Measurements from ENCODE around the gene MRPL40. TPM values are rescaled to one million over a fixed set of nuclear protein-coding genes. Genes with fewer than 3 reads are reported as not detected.
A peak's percentile ranks its signal among the peaks of the same experiment; 100 is the strongest.

MRPL40 gene
- polyA plus RNA-seq (2013), result 22.7 TPM

DNA sequence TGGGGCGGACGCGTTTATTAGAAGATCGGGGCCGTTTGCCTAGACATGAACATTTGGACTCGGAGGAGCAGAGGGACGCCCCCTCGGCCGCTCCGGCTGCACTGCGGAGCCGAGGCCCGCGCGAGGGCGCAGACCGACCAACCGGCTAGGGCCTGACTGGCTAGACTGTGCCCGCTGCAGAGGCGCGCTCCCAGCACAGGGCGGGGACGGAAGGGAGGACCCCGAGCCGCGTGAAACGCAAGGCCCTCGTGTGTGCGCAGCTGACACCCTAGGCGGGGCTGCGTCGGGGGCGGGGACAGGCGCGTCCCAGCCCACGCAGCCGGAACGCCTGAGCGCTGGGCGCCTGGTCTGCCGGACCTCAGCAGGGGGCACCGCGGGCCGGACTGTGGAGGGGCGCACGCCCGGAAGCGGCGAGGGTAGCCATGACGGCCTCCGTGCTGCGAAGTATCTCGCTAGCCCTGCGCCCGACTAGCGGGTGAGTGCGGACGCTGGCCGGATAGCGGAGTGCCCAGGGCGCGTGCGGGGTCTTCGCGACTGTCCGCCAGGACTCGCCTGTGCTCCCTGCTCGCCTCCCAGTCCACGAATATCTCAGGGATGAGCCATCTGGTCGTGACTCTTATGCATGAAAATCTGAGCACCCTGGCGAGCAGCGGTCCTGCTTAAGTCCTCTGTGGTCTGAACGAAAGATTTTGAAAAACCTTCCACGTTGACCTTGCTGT is at the start of gene MRPL40:
MRPL40 (plus strand) TSS at position 413 of the 719 bp plus-strand sequence; CDS start at position 423, 10 bp downstream.
- Histone ChIP-seq H3K4me3 (ENCODE audit: control insufficient read depth in 1 of 7, extremely low read depth in 1 of 7, insufficient read depth in 4 of 7, low read depth in 2 of 7, low read length in 6 of 7) (peak within 1 kb of the TSS; percentile 75 to 95 (median 88)), H3K4me1 (ENCODE audit: control extremely low read depth in 1 of 4, control insufficient read depth in 4 of 4, insufficient read depth in 4 of 4, low read length in 3 of 4) (peaks cover 19 to 36% (median 31%) of the 10 kb centered on the region in 4 experiments), H3K27me3 (replicated peaks in 2 of 5; ENCODE audit: control insufficient read depth in 4 of 5, insufficient read depth in 5 of 5, low read length in 4 of 5) (no peaks in the 10 kb centered on the region), H3K36me3 (ENCODE audit: control insufficient read depth in 4 of 4, insufficient read depth in 4 of 4, low read length in 3 of 4) (peaks cover 3 to 22% (median 19%) of the 10 kb centered on the region in 4 experiments), H3K27ac (ENCODE audit: insufficient read depth in 1 of 2, low read depth in 1 of 2, low read length in 2 of 2, poor library complexity in 1 of 2, severe bottlenecking in 2 of 2) (peak within 1 kb of the TSS; percentile 64 to 94), H3K9me3 (ENCODE audit: control extremely low read depth in 1 of 5, control insufficient read depth in 4 of 5, insufficient read depth in 2 of 5, low read depth in 1 of 5, low read length in 4 of 5) (no peaks in the 10 kb centered on the region)
- POLR2A ChIA-PET, result interaction anchor here (0.5 to 1.0 kb wide), 4 partner anchors 13 to 1806 kb away, joined by 3 to 5 read pairs (median 4); partner anchors contain the start of gene C22orf39
- WGBS (ENCODE audit: insufficient coverage), result under 1% methylated on average over 65 of the region's 74 CpGs
- DNase-seq, result peak; percentile 86 to 91 (median 87)
- CTCF ChIA-PET, result interaction anchor here (0.7 to 1.7 kb wide), 3 partner anchors 15 to 200 kb away, joined by 3 to 4 read pairs (median 3); partner anchors contain the start of gene C22orf39

DNA sequence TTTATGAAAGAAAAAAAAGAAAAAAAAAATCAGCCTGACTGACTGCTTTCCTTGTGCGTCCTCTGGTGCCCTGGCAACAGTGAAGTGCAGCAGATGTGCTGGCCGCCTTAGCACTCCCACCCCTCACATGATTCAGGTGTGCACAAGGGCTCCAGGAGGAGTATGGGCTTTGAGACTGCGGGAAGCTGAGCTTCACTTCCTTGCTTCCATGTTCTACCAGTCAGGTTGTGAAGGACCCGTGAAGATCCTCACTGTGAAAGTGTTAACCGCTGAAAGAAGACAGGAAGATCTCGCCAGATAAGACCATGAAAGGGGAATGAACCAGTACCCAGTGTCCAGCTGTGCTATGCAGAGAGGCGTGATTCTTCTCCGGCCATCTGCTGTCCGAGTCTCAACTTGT is 49.1 kb upstream of the MRPL40 start:
- 100% methylated on average over 9 of the region's 9 CpGs for WGBS (ENCODE audit: insufficient coverage)
- H3K36me3 ChIP-seq (ENCODE audit: control insufficient read depth in 4 of 4, insufficient read depth in 4 of 4, low read length in 3 of 4), result peaks cover 24 to 72% (median 50%) of the 10 kb centered on the region in 4 experiments
- POLR2A ChIA-PET, result no interaction called here
- no peak for DNase-seq
- H3K4me1 ChIP-seq (ENCODE audit: control extremely low read depth in 1 of 4, control insufficient read depth in 4 of 4, insufficient read depth in 4 of 4, low read length in 3 of 4), result no peaks in the 10 kb centered on the region
- H3K9me3 ChIP-seq (ENCODE audit: control extremely low read depth in 1 of 5, control insufficient read depth in 4 of 5, insufficient read depth in 2 of 5, low read depth in 1 of 5, low read length in 4 of 5), result no peaks in the 10 kb centered on the region
- H3K27me3 ChIP-seq (replicated peaks in 2 of 5; ENCODE audit: control insufficient read depth in 4 of 5, insufficient read depth in 5 of 5, low read length in 4 of 5), result no peaks in the 10 kb centered on the region
- CTCF ChIA-PET, result interaction anchor here (1.1 kb wide), 1 partner anchor 18 kb away, joined by 3 read pairs; no protein-coding TSS in a partner anchor
- H3K27ac ChIP-seq (ENCODE audit: insufficient read depth in 1 of 2, low read depth in 1 of 2, low read length in 2 of 2, poor library complexity in 1 of 2, severe bottlenecking in 2 of 2), result no peak overlapping the region
- H3K4me3 ChIP-seq (ENCODE audit: control insufficient read depth in 1 of 7, extremely low read depth in 1 of 7, insufficient read depth in 4 of 7, low read depth in 2 of 7, low read length in 6 of 7), result no peak overlapping the region

DNA sequence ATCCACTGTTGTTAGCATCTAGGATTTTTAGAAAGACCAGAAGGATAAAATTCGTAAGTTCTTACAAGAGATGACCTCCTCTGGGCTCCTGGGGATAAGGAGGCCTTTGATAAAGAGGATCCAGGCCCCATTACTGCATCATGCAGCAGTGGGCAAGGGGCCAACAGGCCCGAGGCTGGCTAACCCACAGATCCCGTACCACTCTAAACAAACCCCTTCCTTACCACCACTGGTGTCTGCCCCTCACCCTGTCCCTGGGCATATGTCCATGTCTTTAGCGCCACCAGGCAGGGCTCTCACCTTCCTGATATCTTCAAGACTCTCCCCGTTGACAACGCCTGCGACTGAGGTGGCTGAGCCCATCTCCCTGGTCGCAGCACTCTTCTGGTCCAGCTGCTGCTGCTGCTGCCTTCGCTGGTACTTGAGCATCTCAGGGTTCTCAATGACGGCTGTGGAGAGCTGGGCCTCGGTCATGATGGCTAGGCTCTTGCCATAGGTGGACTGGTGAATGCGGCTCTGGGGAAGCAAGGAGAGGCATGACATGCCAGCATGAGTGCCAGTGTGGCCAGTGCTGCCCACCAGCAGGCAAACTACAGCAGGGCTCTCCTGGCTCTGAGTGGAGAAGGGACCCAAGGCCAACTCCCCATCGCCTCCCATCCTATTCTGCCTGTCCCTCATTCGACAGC is 47.0 kb upstream of the MRPL40 start:
- POLR2A ChIA-PET, result no interaction called here
- Histone ChIP-seq H3K4me1 (ENCODE audit: control extremely low read depth in 1 of 4, control insufficient read depth in 4 of 4, insufficient read depth in 4 of 4, low read length in 3 of 4) (no peaks in the 10 kb centered on the region), H3K27ac (ENCODE audit: insufficient read depth in 1 of 2, low read depth in 1 of 2, low read length in 2 of 2, poor library complexity in 1 of 2, severe bottlenecking in 2 of 2) (no peak overlapping the region), H3K4me3 (ENCODE audit: control insufficient read depth in 1 of 7, extremely low read depth in 1 of 7, insufficient read depth in 4 of 7, low read depth in 2 of 7, low read length in 6 of 7) (no peak overlapping the region), H3K36me3 (ENCODE audit: control insufficient read depth in 4 of 4, insufficient read depth in 4 of 4, low read length in 3 of 4) (peaks cover 23 to 87% (median 62%) of the 10 kb centered on the region in 4 experiments), H3K27me3 (replicated peaks in 2 of 5; ENCODE audit: control insufficient read depth in 4 of 5, insufficient read depth in 5 of 5, low read length in 4 of 5) (no peaks in the 10 kb centered on the region), H3K9me3 (ENCODE audit: control extremely low read depth in 1 of 5, control insufficient read depth in 4 of 5, insufficient read depth in 2 of 5, low read depth in 1 of 5, low read length in 4 of 5) (no peaks in the 10 kb centered on the region)
- DNase-seq, result no peak
- 94% methylated on average over 12 of the region's 14 CpGs for WGBS (ENCODE audit: insufficient coverage)
- CTCF ChIA-PET, result interaction anchor here (1.0 kb wide), 1 partner anchor 11 kb away, joined by 3 read pairs; no protein-coding TSS in a partner anchor

GRCh38 chr22:19386248-19386647 is 46.1 kb upstream of the MRPL40 start:
- no peak for DNase-seq
- H3K9me3 ChIP-seq (ENCODE audit: control extremely low read depth in 1 of 5, control insufficient read depth in 4 of 5, insufficient read depth in 2 of 5, low read depth in 1 of 5, low read length in 4 of 5), result no peaks in the 10 kb centered on the region
- no peaks in the 10 kb centered on the region for H3K27me3 ChIP-seq (replicated peaks in 2 of 5; ENCODE audit: control insufficient read depth in 4 of 5, insufficient read depth in 5 of 5, low read length in 4 of 5)
- H3K36me3 ChIP-seq (ENCODE audit: control insufficient read depth in 4 of 4, insufficient read depth in 4 of 4, low read length in 3 of 4), result peaks cover 28 to 90% (median 64%) of the 10 kb centered on the region in 4 experiments
- ChIA-PET CTCF (interaction anchor here (1.0 kb wide), 1 partner anchor 12 kb away, joined by 3 read pairs; no protein-coding TSS in a partner anchor), POLR2A (no interaction called here)
- H3K4me1 ChIP-seq (ENCODE audit: control extremely low read depth in 1 of 4, control insufficient read depth in 4 of 4, insufficient read depth in 4 of 4, low read length in 3 of 4), result no peaks in the 10 kb centered on the region
- 96% methylated on average over 2 of the region's 2 CpGs for WGBS (ENCODE audit: insufficient coverage)
- no peak overlapping the region for H3K27ac ChIP-seq (ENCODE audit: insufficient read depth in 1 of 2, low read depth in 1 of 2, low read length in 2 of 2, poor library complexity in 1 of 2, severe bottlenecking in 2 of 2)
- no peak overlapping the region for H3K4me3 ChIP-seq (ENCODE audit: control insufficient read depth in 1 of 7, extremely low read depth in 1 of 7, insufficient read depth in 4 of 7, low read depth in 2 of 7, low read length in 6 of 7)

GRCh38 chr22:19387038-19387437 is 45.3 kb upstream of the MRPL40 start:
- Histone ChIP-seq H3K36me3 (ENCODE audit: control insufficient read depth in 4 of 4, insufficient read depth in 4 of 4, low read length in 3 of 4) (peaks cover 30 to 92% (median 62%) of the 10 kb centered on the region in 4 experiments), H3K27me3 (replicated peaks in 2 of 5; ENCODE audit: control insufficient read depth in 4 of 5, insufficient read depth in 5 of 5, low read length in 4 of 5) (no peaks in the 10 kb centered on the region), H3K4me1 (ENCODE audit: control extremely low read depth in 1 of 4, control insufficient read depth in 4 of 4, insufficient read depth in 4 of 4, low read length in 3 of 4) (no peaks in the 10 kb centered on the region), H3K27ac (ENCODE audit: insufficient read depth in 1 of 2, low read depth in 1 of 2, low read length in 2 of 2, poor library complexity in 1 of 2, severe bottlenecking in 2 of 2) (no peak overlapping the region), H3K9me3 (ENCODE audit: control extremely low read depth in 1 of 5, control insufficient read depth in 4 of 5, insufficient read depth in 2 of 5, low read depth in 1 of 5, low read length in 4 of 5) (no peaks in the 10 kb centered on the region), H3K4me3 (ENCODE audit: control insufficient read depth in 1 of 7, extremely low read depth in 1 of 7, insufficient read depth in 4 of 7, low read depth in 2 of 7, low read length in 6 of 7) (no peak overlapping the region)
- POLR2A ChIA-PET, result no interaction called here
- no peak for DNase-seq
- no CpG with 5 or more reads among the region's 2 CpGs for WGBS (ENCODE audit: insufficient coverage)
- CTCF ChIA-PET, result no interaction called here

DNA sequence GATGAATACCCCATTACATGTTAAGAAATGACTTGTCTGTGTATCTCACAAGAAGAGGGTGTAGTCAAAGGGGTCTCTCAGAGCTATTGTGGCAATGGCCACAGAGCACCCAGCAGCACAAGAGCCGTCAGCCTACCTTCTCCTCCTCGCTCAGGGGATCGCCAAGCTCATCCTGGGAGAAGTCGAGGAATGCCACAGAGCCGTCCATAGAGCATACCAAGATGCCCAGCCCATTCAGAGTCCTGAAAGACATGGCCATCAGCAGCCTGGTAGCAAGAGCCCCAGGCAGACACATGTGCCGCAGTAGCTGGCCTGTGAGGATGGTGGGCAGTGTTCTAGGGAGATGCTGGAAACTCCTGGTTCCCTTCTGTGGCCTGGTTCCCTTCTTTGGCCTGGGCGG is 44.8 kb upstream of the MRPL40 start:
- ChIA-PET POLR2A (no interaction called here), CTCF (no interaction called here)
- Histone ChIP-seq H3K4me3 (ENCODE audit: control insufficient read depth in 1 of 7, extremely low read depth in 1 of 7, insufficient read depth in 4 of 7, low read depth in 2 of 7, low read length in 6 of 7) (no peak overlapping the region), H3K27me3 (replicated peaks in 2 of 5; ENCODE audit: control insufficient read depth in 4 of 5, insufficient read depth in 5 of 5, low read length in 4 of 5) (no peaks in the 10 kb centered on the region), H3K36me3 (ENCODE audit: control insufficient read depth in 4 of 4, insufficient read depth in 4 of 4, low read length in 3 of 4) (peaks cover 31 to 92% (median 60%) of the 10 kb centered on the region in 4 experiments), H3K27ac (ENCODE audit: insufficient read depth in 1 of 2, low read depth in 1 of 2, low read length in 2 of 2, poor library complexity in 1 of 2, severe bottlenecking in 2 of 2) (no peak overlapping the region), H3K9me3 (ENCODE audit: control extremely low read depth in 1 of 5, control insufficient read depth in 4 of 5, insufficient read depth in 2 of 5, low read depth in 1 of 5, low read length in 4 of 5) (no peaks in the 10 kb centered on the region), H3K4me1 (ENCODE audit: control extremely low read depth in 1 of 4, control insufficient read depth in 4 of 4, insufficient read depth in 4 of 4, low read length in 3 of 4) (no peaks in the 10 kb centered on the region)
- WGBS (ENCODE audit: insufficient coverage), result 98% methylated on average over 5 of the region's 7 CpGs
- no peak for DNase-seq

GRCh38 chr22:19393704-19394103 is 38.6 kb upstream of the MRPL40 start:
- Histone ChIP-seq H3K36me3 (ENCODE audit: control insufficient read depth in 4 of 4, insufficient read depth in 4 of 4, low read length in 3 of 4) (peaks cover 26 to 91% (median 68%) of the 10 kb centered on the region in 4 experiments), H3K4me3 (ENCODE audit: control insufficient read depth in 1 of 7, extremely low read depth in 1 of 7, insufficient read depth in 4 of 7, low read depth in 2 of 7, low read length in 6 of 7) (no peak overlapping the region), H3K27me3 (replicated peaks in 2 of 5; ENCODE audit: control insufficient read depth in 4 of 5, insufficient read depth in 5 of 5, low read length in 4 of 5) (no peaks in the 10 kb centered on the region), H3K9me3 (ENCODE audit: control extremely low read depth in 1 of 5, control insufficient read depth in 4 of 5, insufficient read depth in 2 of 5, low read depth in 1 of 5, low read length in 4 of 5) (no peaks in the 10 kb centered on the region), H3K27ac (ENCODE audit: insufficient read depth in 1 of 2, low read depth in 1 of 2, low read length in 2 of 2, poor library complexity in 1 of 2, severe bottlenecking in 2 of 2) (no peak overlapping the region), H3K4me1 (ENCODE audit: control extremely low read depth in 1 of 4, control insufficient read depth in 4 of 4, insufficient read depth in 4 of 4, low read length in 3 of 4) (no peaks in the 10 kb centered on the region)
- 90% methylated on average over 5 of the region's 5 CpGs for WGBS (ENCODE audit: insufficient coverage)
- ChIA-PET POLR2A (no interaction called here), CTCF (interaction anchor here (1.2 to 1.7 kb wide), 5 partner anchors 9 to 238 kb away, joined by 3 to 4 read pairs (median 4); no protein-coding TSS in a partner anchor)
- DNase-seq, result no peak
